ENCODE measurements around the gene MT1E.
"Not testable (repeated sequence)": the region's sequence is repeated elsewhere in the genome, so short reads cannot be mapped to it uniquely, and the experiment has no call there.

Gene MT1E

GRCh38 chr16:56662357-56663354, 37.1 kb downstream of the MT1E start:
- H4K20me1 ChIP-seq (ENCODE audit: insufficient read depth, low read length) = no peaks in the 10 kb centered on the region
- H3K4me1 ChIP-seq (ENCODE audit: low read length) = no peaks in the 10 kb centered on the region
- no peak overlapping the region for H3K9ac ChIP-seq (ENCODE audit: low read length)
- no peaks in the 10 kb centered on the region for H3K9me3 ChIP-seq (replicated peaks; ENCODE audit: insufficient read depth, low read length)
- H3K27ac ChIP-seq (ENCODE audit: low read length) = no peak overlapping the region
- no peak for DNase-seq
- no peak overlapping the region for H2AFZ ChIP-seq (ENCODE audit: low read length)
- H3F3A ChIP-seq (ENCODE audit: insufficient read depth, low read length) = no peaks in the 10 kb centered on the region
- no peak overlapping the region for H3K4me3 ChIP-seq (ENCODE audit: low read length)
- TF ChIP-seq, protein P1, sequence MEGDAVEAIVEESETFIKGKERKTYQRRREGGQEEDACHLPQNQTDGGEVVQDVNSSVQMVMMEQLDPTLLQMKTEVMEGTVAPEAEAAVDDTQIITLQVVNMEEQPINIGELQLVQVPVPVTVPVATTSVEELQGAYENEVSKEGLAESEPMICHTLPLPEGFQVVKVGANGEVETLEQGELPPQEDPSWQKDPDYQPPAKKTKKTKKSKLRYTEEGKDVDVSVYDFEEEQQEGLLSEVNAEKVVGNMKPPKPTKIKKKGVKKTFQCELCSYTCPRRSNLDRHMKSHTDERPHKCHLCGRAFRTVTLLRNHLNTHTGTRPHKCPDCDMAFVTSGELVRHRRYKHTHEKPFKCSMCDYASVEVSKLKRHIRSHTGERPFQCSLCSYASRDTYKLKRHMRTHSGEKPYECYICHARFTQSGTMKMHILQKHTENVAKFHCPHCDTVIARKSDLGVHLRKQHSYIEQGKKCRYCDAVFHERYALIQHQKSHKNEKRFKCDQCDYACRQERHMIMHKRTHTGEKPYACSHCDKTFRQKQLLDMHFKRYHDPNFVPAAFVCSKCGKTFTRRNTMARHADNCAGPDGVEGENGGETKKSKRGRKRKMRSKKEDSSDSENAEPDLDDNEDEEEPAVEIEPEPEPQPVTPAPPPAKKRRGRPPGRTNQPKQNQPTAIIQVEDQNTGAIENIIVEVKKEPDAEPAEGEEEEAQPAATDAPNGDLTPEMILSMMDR (IDR thresholded peaks at IDR 0.05; ENCODE audit: low read length) = no peak
- H3K4me2 ChIP-seq (ENCODE audit: low read depth, low read length) = no peak overlapping the region
- peaks cover 97% of the 10 kb centered on the region for H3K27me3 ChIP-seq (replicated peaks; ENCODE audit: insufficient read depth, low read length)
- no peaks in the 10 kb centered on the region for H3K9me2 ChIP-seq (replicated peaks; ENCODE audit: insufficient read depth, low read length)
- no peaks in the 10 kb centered on the region for H3K36me3 ChIP-seq (replicated peaks; ENCODE audit: insufficient read depth, low read length)
- H3K79me2 ChIP-seq (ENCODE audit: low read length) = no peaks in the 10 kb centered on the region

- no peaks in the 10 kb centered on the region for H3K4me1 ChIP-seq (ENCODE audit: low read length)
- DNase-seq = no peak
- no peak overlapping the region for H3K9ac ChIP-seq (ENCODE audit: low read length)
- no peak overlapping the region for H3K27ac ChIP-seq (ENCODE audit: low read length)
- TF ChIP-seq, protein P1 (IDR thresholded peaks at IDR 0.05; ENCODE audit: low read length) = no peak
- no peak for TF ChIP-seq EZH2 (optimal IDR thresholded peaks at IDR 0.05; ENCODE audit: low read depth, low read length)
- no peak for TF ChIP-seq EZH2phosphoT487 (IDR thresholded peaks at IDR 0.05; ENCODE audit: low read length)
- H3K79me2 ChIP-seq (ENCODE audit: low read length) = no peaks in the 10 kb centered on the region
- H3K4me3 ChIP-seq (ENCODE audit: low read length) = no peak overlapping the region
- H2AFZ ChIP-seq (ENCODE audit: low read length) = no peak overlapping the region
- no peaks in the 10 kb centered on the region for H3K9me2 ChIP-seq (replicated peaks; ENCODE audit: insufficient read depth, low read length)
- H3K27me3 ChIP-seq (replicated peaks; ENCODE audit: insufficient read depth, low read length) = peaks cover 98% of the 10 kb centered on the region
- H4K20me1 ChIP-seq (ENCODE audit: insufficient read depth, low read length) = no peaks in the 10 kb centered on the region
- H3K36me3 ChIP-seq (replicated peaks; ENCODE audit: insufficient read depth, low read length) = no peaks in the 10 kb centered on the region
- no peak overlapping the region for H3K4me2 ChIP-seq (ENCODE audit: low read depth, low read length)
- no peaks in the 10 kb centered on the region for H3F3A ChIP-seq (ENCODE audit: insufficient read depth, low read length)
- H3K9me3 ChIP-seq (replicated peaks; ENCODE audit: insufficient read depth, low read length) = no peaks in the 10 kb centered on the region
Measured at GRCh38 chr16:56664506-56664905, 38.9 kb downstream of the MT1E start.

DNA sequence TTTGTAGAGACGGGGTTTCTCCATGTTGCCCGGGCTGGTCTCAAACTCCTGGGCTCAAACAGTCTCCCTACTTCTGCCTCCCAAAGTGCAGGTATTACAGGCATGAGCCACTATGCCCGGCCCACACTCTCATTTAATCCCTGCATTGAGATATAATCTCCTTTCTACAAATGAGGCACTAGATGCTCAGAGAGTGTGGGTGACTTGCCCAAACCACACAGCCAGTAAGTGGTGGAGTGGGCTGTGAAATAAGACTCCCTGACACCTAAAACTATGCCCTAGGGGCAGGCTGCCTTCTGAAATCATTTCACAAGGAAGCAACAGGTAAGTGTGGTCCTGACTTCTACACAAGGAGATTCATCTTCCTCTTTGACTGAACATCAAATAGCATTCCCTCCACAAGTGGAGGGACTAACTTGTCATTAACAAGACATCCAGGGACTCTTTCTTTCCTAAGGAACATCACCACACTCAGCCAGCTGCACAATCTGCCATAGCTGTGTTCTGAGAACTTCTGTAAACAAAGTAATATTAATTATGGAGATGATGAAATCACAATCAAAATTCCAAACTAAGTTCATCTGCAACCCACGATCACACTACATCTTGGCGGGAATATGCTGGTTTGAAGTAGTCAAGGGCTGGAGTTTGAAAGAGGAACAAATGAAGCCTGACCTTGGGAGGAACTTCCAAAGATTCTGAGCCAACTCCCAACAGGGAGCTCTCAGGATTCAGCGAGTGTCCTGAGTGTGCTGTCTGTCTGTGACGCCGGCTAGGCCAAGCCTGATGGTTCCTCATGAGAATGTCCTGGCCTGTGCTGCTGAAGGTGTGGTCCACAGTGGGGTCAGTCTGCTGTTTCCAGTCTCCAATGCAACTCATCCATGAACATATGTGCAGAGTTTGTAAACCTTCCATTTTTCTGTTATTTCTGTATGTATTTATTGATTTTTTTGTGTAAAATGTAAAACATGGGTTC, 40.0 kb downstream of the MT1E start:
- H3K9ac ChIP-seq (ENCODE audit: low read length); H3K9me3 ChIP-seq (replicated peaks; ENCODE audit: insufficient read depth, low read length); H2AFZ ChIP-seq (ENCODE audit: low read length); H3F3A ChIP-seq (ENCODE audit: insufficient read depth, low read length); H3K36me3 ChIP-seq (replicated peaks; ENCODE audit: insufficient read depth, low read length); H3K9me2 ChIP-seq (replicated peaks; ENCODE audit: insufficient read depth, low read length); DNase-seq; H3K27ac ChIP-seq (ENCODE audit: low read length); H3K4me3 ChIP-seq (ENCODE audit: low read length); H3K4me1 ChIP-seq (ENCODE audit: low read length); H4K20me1 ChIP-seq (ENCODE audit: insufficient read depth, low read length); H3K79me2 ChIP-seq (ENCODE audit: low read length); H3K4me2 ChIP-seq (ENCODE audit: low read depth, low read length): not testable (repeated sequence)
- H3K27me3 ChIP-seq (replicated peaks; ENCODE audit: insufficient read depth, low read length) = peaks cover 98% of the 10 kb centered on the region
